Endothelial cell (in vitro differentiated cells): ENCODE measurements around the gene CIB4. TPM values are rescaled to one million over a fixed set of nuclear protein-coding genes. Genes with fewer than 3 reads are reported as not detected.

ENCODE experiments used
- DNase-seq: peaks from one replicate; pipeline ENCODE4 v3.0.0; 2021; ENCODE audit warnings: low spot score
- H3K27ac Mint-ChIP-seq: one replicate; pipeline ENCODE4 v1.8.0; 2021; ENCODE audit warnings: mixed read lengths, inconsistent platforms; ENCODE audit not compliant: unreplicated experiment
- H3K27me3 Mint-ChIP-seq: one replicate; pipeline ENCODE4 v1.8.0; 2021; ENCODE audit warnings: mild to moderate bottlenecking, moderate library complexity, mixed read lengths, inconsistent platforms; ENCODE audit not compliant: unreplicated experiment
- H3K36me3 Mint-ChIP-seq: one replicate; pipeline ENCODE4 v1.8.0; 2021; ENCODE audit warnings: mild to moderate bottlenecking, low read depth, mixed read lengths, inconsistent platforms; ENCODE audit not compliant: unreplicated experiment
- H3K4me1 Mint-ChIP-seq: one replicate; pipeline ENCODE4 v1.8.0; 2021; ENCODE audit warnings: mild to moderate bottlenecking, mixed read lengths, inconsistent platforms; ENCODE audit not compliant: unreplicated experiment
- H3K4me3 Mint-ChIP-seq: one replicate; pipeline ENCODE4 v1.8.0; 2021; ENCODE audit warnings: mild to moderate bottlenecking, mixed read lengths, inconsistent platforms; ENCODE audit not compliant: unreplicated experiment
- H3K9me3 Mint-ChIP-seq: one replicate; pipeline ENCODE4 v1.8.0; 2021; ENCODE audit warnings: mixed read lengths, inconsistent platforms; ENCODE audit not compliant: unreplicated experiment
- total RNA-seq: library from RNA; stranded (reverse); fragmentation: NEBNext Ultra II Directional; extraction: Animal tissue kit (Norgen Biotek cat#: 25700); gene quantifications from one replicate; pipeline ENCODE4 v1.2.1, GENCODE V29; 2021; ENCODE audit not compliant: unreplicated experiment
- TF ChIP-seq, protein P1 (sequence below): fragments of 200-600 bp; sonication (generic); IDR thresholded peaks from one replicate; pipeline ENCODE4 v1.5.0; 2021; ENCODE audit warnings: antibody characterized with exemption; ENCODE audit not compliant: unreplicated experiment

CIB4 gene
- total RNA-seq, 1 donor from 2014 or later = not detected

DNA sequence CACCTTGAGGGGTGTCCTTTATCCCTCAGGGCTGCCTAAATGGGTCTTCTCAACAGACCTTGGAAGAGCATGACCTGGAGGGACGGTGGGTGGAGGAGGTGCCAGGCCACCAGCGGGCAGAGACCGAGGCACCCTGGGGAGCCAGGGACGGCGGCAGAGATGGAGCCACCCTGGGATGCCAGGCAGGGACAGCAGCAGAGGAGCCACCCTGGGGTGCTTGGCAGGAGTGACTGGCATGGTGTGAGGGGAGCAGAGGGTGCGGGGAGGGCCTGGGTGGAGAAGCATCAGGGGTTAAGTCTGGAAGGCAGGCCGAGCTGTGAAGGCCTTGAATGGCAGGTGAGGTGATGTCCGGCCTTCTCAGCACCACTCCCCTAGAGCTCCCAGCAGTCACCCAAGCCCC, 56.1 kb downstream of the CIB4 start:
- H3K4me3 Mint-ChIP-seq = no peak overlapping the region
- TF ChIP-seq, protein P1, sequence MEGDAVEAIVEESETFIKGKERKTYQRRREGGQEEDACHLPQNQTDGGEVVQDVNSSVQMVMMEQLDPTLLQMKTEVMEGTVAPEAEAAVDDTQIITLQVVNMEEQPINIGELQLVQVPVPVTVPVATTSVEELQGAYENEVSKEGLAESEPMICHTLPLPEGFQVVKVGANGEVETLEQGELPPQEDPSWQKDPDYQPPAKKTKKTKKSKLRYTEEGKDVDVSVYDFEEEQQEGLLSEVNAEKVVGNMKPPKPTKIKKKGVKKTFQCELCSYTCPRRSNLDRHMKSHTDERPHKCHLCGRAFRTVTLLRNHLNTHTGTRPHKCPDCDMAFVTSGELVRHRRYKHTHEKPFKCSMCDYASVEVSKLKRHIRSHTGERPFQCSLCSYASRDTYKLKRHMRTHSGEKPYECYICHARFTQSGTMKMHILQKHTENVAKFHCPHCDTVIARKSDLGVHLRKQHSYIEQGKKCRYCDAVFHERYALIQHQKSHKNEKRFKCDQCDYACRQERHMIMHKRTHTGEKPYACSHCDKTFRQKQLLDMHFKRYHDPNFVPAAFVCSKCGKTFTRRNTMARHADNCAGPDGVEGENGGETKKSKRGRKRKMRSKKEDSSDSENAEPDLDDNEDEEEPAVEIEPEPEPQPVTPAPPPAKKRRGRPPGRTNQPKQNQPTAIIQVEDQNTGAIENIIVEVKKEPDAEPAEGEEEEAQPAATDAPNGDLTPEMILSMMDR = no peak
- no peak for DNase-seq
- H3K27me3 Mint-ChIP-seq = peaks cover 8% of the 10 kb centered on the region
- H3K9me3 Mint-ChIP-seq = no peaks in the 10 kb centered on the region
- no peaks in the 10 kb centered on the region for H3K4me1 Mint-ChIP-seq
- no peaks in the 10 kb centered on the region for H3K36me3 Mint-ChIP-seq
- no peak overlapping the region for H3K27ac Mint-ChIP-seq

DNA sequence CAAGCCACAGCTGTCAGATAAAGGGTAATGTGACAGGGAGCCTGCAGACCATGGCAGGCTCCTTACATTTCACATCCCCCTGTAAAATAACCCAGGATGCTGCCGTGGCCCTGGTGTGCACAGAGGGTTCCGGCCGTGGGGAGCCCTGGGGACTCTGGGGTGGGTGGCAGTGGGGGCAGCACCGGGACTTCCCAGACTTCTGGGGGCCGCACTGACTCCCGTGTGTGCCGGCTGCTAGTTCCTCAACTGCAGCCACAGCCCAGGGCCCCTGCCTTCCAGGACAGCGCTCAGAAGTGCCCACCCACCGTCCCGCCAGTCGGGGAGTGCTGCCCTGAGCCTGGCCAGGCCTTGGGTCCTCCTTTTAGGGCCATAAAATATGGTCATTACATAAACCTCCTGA, 56.5 kb downstream of the CIB4 start:
- H3K4me1 Mint-ChIP-seq = no peaks in the 10 kb centered on the region
- no peak overlapping the region for H3K4me3 Mint-ChIP-seq
- H3K27ac Mint-ChIP-seq = no peak overlapping the region
- H3K27me3 Mint-ChIP-seq = peaks cover 10% of the 10 kb centered on the region
- H3K9me3 Mint-ChIP-seq = no peaks in the 10 kb centered on the region
- no peak for DNase-seq
- H3K36me3 Mint-ChIP-seq = no peaks in the 10 kb centered on the region
- TF ChIP-seq, protein P1 = no peak

DNA sequence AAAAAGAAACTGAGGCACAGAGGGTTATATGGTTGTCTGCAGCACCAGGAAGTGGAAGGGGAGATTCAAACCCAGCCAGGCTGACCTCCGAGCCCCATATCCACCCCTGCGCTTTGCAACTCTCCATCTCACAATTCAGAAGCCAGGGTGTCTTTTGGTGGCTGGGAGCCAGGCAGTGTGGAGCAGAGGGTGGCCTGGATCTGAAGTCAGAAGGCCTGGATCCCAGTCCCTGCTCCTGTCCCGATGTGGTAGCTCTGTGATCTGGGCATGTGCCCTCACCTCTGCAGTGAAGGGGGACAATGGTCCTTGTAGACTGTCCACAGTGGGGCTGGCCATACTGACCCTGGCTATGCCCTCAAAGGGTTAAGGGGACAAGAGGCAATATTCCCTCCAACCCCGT, 57.0 kb downstream of the CIB4 start:
- DNase-seq = no peak
- TF ChIP-seq, protein P1 = no peak
- Mint-ChIP-seq H3K4me1 (no peaks in the 10 kb centered on the region), H3K4me3 (no peak overlapping the region), H3K36me3 (no peaks in the 10 kb centered on the region), H3K27ac (no peak overlapping the region), H3K9me3 (no peaks in the 10 kb centered on the region), H3K27me3 (peaks cover 10% of the 10 kb centered on the region)

DNA sequence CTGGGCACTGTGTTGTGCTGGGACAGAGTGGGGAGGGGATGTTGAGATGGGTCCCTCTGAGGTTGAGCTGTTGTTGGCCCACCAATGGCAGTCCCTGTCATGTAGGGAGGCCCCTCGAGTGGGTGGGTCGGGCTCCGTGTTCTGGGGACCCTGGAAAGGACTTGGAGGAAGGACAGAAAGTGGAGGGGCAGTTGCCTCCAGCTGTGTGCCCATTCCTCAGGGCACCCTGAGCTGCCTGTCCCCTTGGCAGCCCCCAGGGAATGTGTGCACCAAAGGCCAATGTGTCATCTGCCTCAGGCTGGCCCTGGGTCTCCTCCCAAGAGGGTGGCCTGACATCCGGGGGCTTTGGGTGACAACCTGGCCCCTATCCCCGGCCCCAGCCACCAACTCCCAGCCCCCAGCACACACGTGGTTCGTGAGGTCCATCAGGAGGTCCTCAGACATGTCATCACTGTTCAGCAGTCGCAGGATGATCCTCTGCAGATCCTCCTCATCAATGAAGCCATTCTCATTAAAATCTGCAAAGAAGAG, 57.7 kb downstream of the CIB4 start:
- Mint-ChIP-seq H3K4me3 (no peak overlapping the region), H3K9me3 (no peaks in the 10 kb centered on the region), H3K36me3 (no peaks in the 10 kb centered on the region), H3K27ac (no peak overlapping the region), H3K27me3 (peaks cover 10% of the 10 kb centered on the region), H3K4me1 (no peaks in the 10 kb centered on the region)
- DNase-seq = no peak
- TF ChIP-seq, protein P1 = no peak

DNA sequence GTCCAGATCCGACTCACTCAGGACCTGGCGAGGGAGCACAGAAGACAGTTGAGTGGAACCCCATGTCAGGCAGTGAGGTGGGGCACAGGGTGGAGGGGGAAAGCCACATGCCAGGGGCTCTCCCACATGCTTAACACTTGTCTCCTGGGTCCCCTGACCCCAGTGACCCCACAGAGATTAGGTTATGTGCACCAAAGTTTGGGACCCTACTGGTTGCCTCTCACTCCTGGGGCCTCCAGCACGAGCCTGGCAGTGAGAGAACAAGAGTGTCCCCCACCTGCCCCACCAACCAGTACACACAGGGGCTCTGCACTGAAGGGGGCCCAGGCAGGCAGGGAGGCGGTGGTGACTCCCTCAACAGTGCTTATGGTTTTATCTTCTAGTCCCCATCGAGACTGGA, 58.3 kb downstream of the CIB4 start:
- TF ChIP-seq, protein P1 = no peak
- H3K4me1 Mint-ChIP-seq = no peaks in the 10 kb centered on the region
- no peaks in the 10 kb centered on the region for H3K36me3 Mint-ChIP-seq
- H3K27ac Mint-ChIP-seq = no peak overlapping the region
- DNase-seq = no peak
- H3K4me3 Mint-ChIP-seq = no peak overlapping the region
- peaks cover 10% of the 10 kb centered on the region for H3K27me3 Mint-ChIP-seq
- H3K9me3 Mint-ChIP-seq = no peaks in the 10 kb centered on the region
